Lower leg skin (tissue), 3 donors: ENCODE results near the gene RFX2.

Experiments used
- POLR2A ChIP-seq, 2 donors: fragments of 450-650 bp; IDR thresholded peaks; one replicate each; pipeline ENCODE4 v1.6.1; 2016 to 2017; ENCODE audit warnings: antibody characterized with exemption in 2 of 2, mild to moderate bottlenecking in 1 of 2, moderate library complexity in 1 of 2
- TF ChIP-seq, protein P1 (sequence below), 3 donors: fragments of 450-650 bp; IDR thresholded peaks; one replicate each; pipeline ENCODE4 v1.5.1; 2016; ENCODE audit warnings: antibody characterized with exemption in 3 of 3, mild to moderate bottlenecking in 3 of 3, moderate library complexity in 2 of 3

DNA sequence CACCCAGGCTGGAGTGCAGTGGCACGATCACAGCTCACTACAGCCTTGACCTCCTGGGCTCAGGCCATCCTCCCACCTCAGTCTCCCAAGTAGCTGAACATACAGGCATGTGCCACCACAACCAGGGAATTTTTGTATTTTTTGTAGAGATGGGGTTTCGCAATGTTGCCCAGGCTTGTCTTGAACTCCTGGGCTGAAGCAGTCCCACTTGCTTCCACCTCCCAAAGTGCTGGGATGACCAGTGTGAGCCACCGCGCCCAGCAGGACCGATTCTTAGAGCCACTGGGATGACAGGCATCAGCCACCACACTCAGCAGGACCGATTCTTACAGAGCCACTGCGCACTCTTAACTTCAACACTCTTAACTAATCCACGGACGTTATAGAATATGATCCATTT lies 77.5 kb downstream of the RFX2 start:
- TF ChIP-seq, protein P1, sequence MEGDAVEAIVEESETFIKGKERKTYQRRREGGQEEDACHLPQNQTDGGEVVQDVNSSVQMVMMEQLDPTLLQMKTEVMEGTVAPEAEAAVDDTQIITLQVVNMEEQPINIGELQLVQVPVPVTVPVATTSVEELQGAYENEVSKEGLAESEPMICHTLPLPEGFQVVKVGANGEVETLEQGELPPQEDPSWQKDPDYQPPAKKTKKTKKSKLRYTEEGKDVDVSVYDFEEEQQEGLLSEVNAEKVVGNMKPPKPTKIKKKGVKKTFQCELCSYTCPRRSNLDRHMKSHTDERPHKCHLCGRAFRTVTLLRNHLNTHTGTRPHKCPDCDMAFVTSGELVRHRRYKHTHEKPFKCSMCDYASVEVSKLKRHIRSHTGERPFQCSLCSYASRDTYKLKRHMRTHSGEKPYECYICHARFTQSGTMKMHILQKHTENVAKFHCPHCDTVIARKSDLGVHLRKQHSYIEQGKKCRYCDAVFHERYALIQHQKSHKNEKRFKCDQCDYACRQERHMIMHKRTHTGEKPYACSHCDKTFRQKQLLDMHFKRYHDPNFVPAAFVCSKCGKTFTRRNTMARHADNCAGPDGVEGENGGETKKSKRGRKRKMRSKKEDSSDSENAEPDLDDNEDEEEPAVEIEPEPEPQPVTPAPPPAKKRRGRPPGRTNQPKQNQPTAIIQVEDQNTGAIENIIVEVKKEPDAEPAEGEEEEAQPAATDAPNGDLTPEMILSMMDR (IDR thresholded peaks at IDR 0.05), result no peak
- TF ChIP-seq POLR2A (IDR thresholded peaks at IDR 0.05), result no peak
